Central memory CD8-positive, alpha-beta T cell (primary cell): ENCODE measurements around the gene STON1.
A peak's percentile ranks its signal among the peaks of the same experiment; 100 is the strongest.
"Not testable (repeated sequence)": the region's sequence is repeated elsewhere in the genome, so short reads cannot be mapped to it uniquely, and the experiment has no call there.

ENCODE experiments used
- ATAC-seq: fragments of 150-1000 bp; cut with Tn5 transposase; replicated peaks from 2 replicates; pipeline ENCODE4 v1.10.0; 2022; ENCODE audit warnings: mild to moderate bottlenecking, moderate FRiP score, moderate number of reproducible peaks; ENCODE audit not compliant: poor library complexity, severe bottlenecking; ENCODE audit errors: extremely low read depth
- DNase-seq, 2 donors: peaks; one replicate each; pipeline ENCODE4 v3.0.0; 2021; ENCODE audit warnings: low spot score in 2 of 2
- H3K27ac Mint-ChIP-seq: one replicate; pipeline ENCODE4 v1.8.0; 2022; ENCODE audit warnings: low read depth, mild to moderate bottlenecking, moderate library complexity, mixed read lengths
- H3K27me3 Mint-ChIP-seq: one replicate; pipeline ENCODE4 v1.8.0; 2022; ENCODE audit warnings: mixed read lengths
- H3K36me3 Mint-ChIP-seq: one replicate; pipeline ENCODE4 v1.8.0; 2022; ENCODE audit warnings: mild to moderate bottlenecking, moderate library complexity, mixed read lengths; ENCODE audit not compliant: insufficient read depth
- H3K4me1 Mint-ChIP-seq: one replicate; pipeline ENCODE4 v1.8.0; 2022; ENCODE audit warnings: mixed read lengths
- H3K4me3 Mint-ChIP-seq: one replicate; pipeline ENCODE4 v1.8.0; 2022; ENCODE audit warnings: mild to moderate bottlenecking, moderate library complexity, mixed read lengths
- H3K9me3 Mint-ChIP-seq: one replicate; pipeline ENCODE4 v1.8.0; 2022; ENCODE audit warnings: mixed read lengths

STON1 gene

DNA sequence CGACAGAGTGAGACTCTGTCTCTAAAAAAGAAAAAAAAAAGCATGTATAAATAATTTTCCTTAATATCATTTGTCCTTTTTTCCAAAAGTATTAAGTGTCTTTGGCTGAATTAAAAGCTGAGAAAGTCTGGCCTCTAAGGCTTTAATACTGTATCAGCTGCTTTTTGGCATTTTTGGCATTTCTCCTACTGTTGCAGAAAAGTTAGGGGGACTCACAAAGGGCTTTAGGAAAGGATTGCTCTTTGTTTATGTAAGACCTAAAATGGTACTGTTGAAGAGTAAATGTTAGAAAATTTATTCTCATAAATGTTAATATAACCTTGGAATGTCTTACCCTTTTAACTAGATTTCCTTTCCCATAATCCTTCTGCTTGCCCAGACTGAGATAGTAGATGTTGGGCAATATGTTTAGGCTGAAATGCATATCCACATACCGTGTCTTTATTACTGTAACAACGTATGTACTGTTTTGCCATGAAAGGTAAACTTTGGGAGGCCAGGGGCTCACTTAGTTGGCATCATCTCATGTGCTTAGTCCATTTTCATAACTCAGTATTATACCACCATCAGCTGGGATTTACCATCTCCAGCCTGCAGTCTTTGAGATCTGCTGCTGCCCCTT is 18.0 kb upstream of the STON1 start:
- no peaks in the 10 kb centered on the region for H3K9me3 Mint-ChIP-seq
- no peak overlapping the region for H3K4me3 Mint-ChIP-seq
- peaks cover 20% of the 10 kb centered on the region for H3K4me1 Mint-ChIP-seq
- ATAC-seq, result no peak
- H3K36me3 Mint-ChIP-seq, result peaks cover 67% of the 10 kb centered on the region
- H3K27me3 Mint-ChIP-seq, result no peaks in the 10 kb centered on the region
- DNase-seq, result no peak
- H3K27ac Mint-ChIP-seq, result no peak overlapping the region

GRCh38 chr2:48512571-48512970 is 17.4 kb upstream of the STON1 start:
- Mint-ChIP-seq H3K9me3 (no peaks in the 10 kb centered on the region), H3K4me1 (peaks cover 20% of the 10 kb centered on the region), H3K4me3 (no peak overlapping the region), H3K27me3 (no peaks in the 10 kb centered on the region), H3K36me3 (peaks cover 67% of the 10 kb centered on the region), H3K27ac (no peak overlapping the region)
- DNase-seq (no peak), ATAC-seq (no peak)

- H3K36me3 Mint-ChIP-seq, result peaks cover 71% of the 10 kb centered on the region
- H3K4me1 Mint-ChIP-seq, result peaks cover 6% of the 10 kb centered on the region
- ATAC-seq, result no peak
- no peaks in the 10 kb centered on the region for H3K27me3 Mint-ChIP-seq
- H3K9me3 Mint-ChIP-seq, result no peaks in the 10 kb centered on the region
- DNase-seq, result no peak
- no peak overlapping the region for H3K27ac Mint-ChIP-seq
- H3K4me3 Mint-ChIP-seq, result no peak overlapping the region
These were observed 15.5 kb upstream of the STON1 start for GRCh38 chr2:48514348-48515003.

GRCh38 chr2:48515513-48515985 is 14.4 kb upstream of the STON1 start:
- Mint-ChIP-seq H3K27me3 (no peaks in the 10 kb centered on the region), H3K27ac (no peak overlapping the region), H3K4me3 (no peak overlapping the region), H3K9me3 (no peaks in the 10 kb centered on the region), H3K36me3 (peaks cover 69% of the 10 kb centered on the region), H3K4me1 (peaks cover 2% of the 10 kb centered on the region)
- no peak for ATAC-seq
- DNase-seq, result no peak

GRCh38 chr2:48519593-48519992 is 10.4 kb upstream of the STON1 start:
- Mint-ChIP-seq H3K9me3 (no peaks in the 10 kb centered on the region), H3K4me1 (no peaks in the 10 kb centered on the region), H3K36me3 (peaks cover 58% of the 10 kb centered on the region), H3K4me3 (no peak overlapping the region), H3K27ac (no peak overlapping the region), H3K27me3 (no peaks in the 10 kb centered on the region)
- no peak for ATAC-seq
- no peak for DNase-seq

DNA sequence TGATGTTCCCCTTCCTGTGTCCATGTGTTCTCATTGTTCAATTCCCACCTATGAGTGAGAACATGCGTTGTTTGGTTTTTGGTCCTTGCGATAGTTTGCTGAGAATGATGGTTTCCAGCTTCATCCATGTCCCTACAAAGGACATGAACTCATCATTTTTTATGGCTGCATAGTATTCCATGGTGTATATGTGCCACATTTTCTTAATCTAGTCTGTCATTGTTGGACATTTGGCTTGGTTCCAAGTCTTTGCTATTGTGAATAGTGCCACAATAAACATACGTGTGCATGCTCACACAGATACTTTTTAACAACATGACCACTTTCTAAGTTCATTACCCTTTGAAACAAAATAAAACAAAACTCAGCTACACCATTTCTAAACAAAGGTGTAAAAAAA is 5.2 kb upstream of the STON1 start:
- H3K4me1 Mint-ChIP-seq, H3K9me3 Mint-ChIP-seq, H3K27ac Mint-ChIP-seq, H3K4me3 Mint-ChIP-seq, ATAC-seq, DNase-seq, H3K27me3 Mint-ChIP-seq: not testable (repeated sequence)
- H3K36me3 Mint-ChIP-seq, result peaks cover 29% of the 10 kb centered on the region

- Mint-ChIP-seq H3K9me3 (no peaks in the 10 kb centered on the region), H3K4me1 (peaks cover 7% of the 10 kb centered on the region), H3K27ac (no peak overlapping the region), H3K36me3 (peaks cover 30% of the 10 kb centered on the region), H3K27me3 (no peaks in the 10 kb centered on the region), H3K4me3 (no peak overlapping the region)
- no peak for ATAC-seq
- no peak for DNase-seq
These were observed 4.5 kb upstream of the STON1 start for GRCh38 chr2:48525269-48525943.

DNA sequence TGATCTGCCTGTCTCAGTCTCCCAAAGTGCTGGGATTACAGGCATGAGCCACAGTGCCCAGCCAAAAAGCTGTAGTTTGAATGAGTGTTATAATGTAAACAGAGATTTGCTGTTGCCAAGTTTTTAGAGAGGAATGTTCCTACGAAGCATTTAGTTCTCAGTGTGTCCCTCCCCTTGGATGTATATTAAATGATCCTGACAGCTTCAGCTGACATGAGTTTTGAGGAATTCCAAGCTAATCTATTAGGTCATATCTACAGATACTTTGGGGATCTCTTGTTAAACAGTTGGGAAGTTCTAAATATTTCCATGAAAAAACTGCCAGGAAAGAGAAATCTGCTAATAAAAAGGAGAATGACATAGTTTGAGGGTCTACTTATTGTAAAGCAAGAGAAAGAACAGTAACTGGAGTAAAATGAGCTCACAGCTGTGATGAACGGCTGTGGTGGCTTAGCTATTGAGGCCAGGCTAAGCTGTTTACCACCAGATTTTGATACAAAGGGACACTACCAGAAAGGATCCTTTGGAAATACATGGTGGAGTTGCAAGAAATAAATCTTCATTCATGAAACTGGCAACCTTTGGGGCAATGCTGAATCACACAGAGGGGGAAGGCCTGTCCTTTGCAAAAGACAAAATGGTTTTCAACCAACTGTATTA is 2.6 kb upstream of the STON1 start:
- H3K4me3 Mint-ChIP-seq, result no peak overlapping the region
- DNase-seq (no peak), ATAC-seq (no peak)
- H3K27me3 Mint-ChIP-seq, result no peaks in the 10 kb centered on the region
- H3K27ac Mint-ChIP-seq, result no peak overlapping the region
- peaks cover 18% of the 10 kb centered on the region for H3K36me3 Mint-ChIP-seq
- H3K9me3 Mint-ChIP-seq, result no peaks in the 10 kb centered on the region
- peaks cover 11% of the 10 kb centered on the region for H3K4me1 Mint-ChIP-seq

- ATAC-seq (no peak), DNase-seq (no peak)
- H3K4me3 Mint-ChIP-seq, result no peak overlapping the region
- H3K27me3 Mint-ChIP-seq, result no peaks in the 10 kb centered on the region
- H3K4me1 Mint-ChIP-seq, result peaks cover 15% of the 10 kb centered on the region
- peaks cover 14% of the 10 kb centered on the region for H3K36me3 Mint-ChIP-seq
- no peak overlapping the region for H3K27ac Mint-ChIP-seq
- no peaks in the 10 kb centered on the region for H3K9me3 Mint-ChIP-seq
These were observed 1.5 kb upstream of the STON1 start for GRCh38 chr2:48528431-48528830.

GRCh38 chr2:48529194-48529593 is 760 bp upstream of the STON1 start:
- no peak overlapping the region for H3K27ac Mint-ChIP-seq
- ATAC-seq (no peak), DNase-seq (no peak)
- H3K36me3 Mint-ChIP-seq, result peaks cover 11% of the 10 kb centered on the region
- peak overlapping the region; percentile 87 for H3K4me3 Mint-ChIP-seq
- H3K27me3 Mint-ChIP-seq, result no peaks in the 10 kb centered on the region
- peaks cover 15% of the 10 kb centered on the region for H3K4me1 Mint-ChIP-seq
- H3K9me3 Mint-ChIP-seq, result no peaks in the 10 kb centered on the region

DNA sequence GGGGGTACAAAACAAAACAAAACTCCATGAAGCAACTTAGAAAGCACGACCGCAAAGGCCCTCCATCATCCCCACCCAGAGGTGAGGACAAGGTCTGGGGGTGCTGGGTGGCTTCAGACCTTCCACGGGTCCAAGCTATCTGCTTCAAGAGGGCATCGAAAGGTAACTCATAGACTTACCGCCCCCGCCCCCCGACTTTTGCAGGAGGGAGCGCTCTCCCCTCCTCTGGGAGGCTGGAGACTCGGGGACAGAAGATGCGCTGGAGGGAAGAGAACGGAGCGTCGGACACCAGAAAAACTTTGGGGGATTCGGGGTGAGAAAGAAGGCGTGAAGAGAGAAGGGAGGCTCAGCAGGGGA is 300 bp upstream of the STON1 start:
- H3K9me3 Mint-ChIP-seq, result no peaks in the 10 kb centered on the region
- peak; percentile 25 for ATAC-seq
- peak overlapping the region; percentile 85 for H3K27ac Mint-ChIP-seq
- no peaks in the 10 kb centered on the region for H3K27me3 Mint-ChIP-seq
- H3K36me3 Mint-ChIP-seq, result peaks cover 10% of the 10 kb centered on the region
- peaks cover 15% of the 10 kb centered on the region for H3K4me1 Mint-ChIP-seq
- H3K4me3 Mint-ChIP-seq, result peak overlapping the region; percentile 87
- DNase-seq, result no peak

GRCh38 chr2:48531141-48531648 is 1.2 kb downstream of the STON1 start:
- ATAC-seq (no peak), DNase-seq (no peak)
- Mint-ChIP-seq H3K4me1 (peaks cover 15% of the 10 kb centered on the region), H3K9me3 (no peaks in the 10 kb centered on the region), H3K4me3 (peak overlapping the region; percentile 87), H3K27ac (no peak overlapping the region), H3K27me3 (no peaks in the 10 kb centered on the region), H3K36me3 (peaks cover 10% of the 10 kb centered on the region)
